ENCODE data around the gene SLC16A3.

SLC16A3 gene

DNA sequence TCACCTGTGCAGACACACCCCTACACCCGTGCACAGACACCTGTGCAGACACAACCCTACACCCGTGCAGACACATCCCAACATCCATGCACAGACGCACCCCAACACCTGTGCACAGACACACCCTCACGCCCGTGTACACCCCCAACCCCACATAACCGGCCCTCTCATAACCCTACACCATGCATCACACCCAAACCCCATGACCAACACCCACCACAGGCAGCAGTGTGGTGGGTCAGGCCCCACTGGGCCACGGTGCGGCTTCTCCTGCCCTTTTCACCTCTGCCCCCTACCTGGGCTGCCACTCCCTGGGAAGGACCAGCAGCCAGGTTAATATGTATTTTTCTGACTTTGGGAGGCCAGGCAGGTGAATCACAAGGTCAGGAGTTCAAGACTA is 4.2 kb upstream of the SLC16A3 start:
- no peak for DNase-seq

DNA sequence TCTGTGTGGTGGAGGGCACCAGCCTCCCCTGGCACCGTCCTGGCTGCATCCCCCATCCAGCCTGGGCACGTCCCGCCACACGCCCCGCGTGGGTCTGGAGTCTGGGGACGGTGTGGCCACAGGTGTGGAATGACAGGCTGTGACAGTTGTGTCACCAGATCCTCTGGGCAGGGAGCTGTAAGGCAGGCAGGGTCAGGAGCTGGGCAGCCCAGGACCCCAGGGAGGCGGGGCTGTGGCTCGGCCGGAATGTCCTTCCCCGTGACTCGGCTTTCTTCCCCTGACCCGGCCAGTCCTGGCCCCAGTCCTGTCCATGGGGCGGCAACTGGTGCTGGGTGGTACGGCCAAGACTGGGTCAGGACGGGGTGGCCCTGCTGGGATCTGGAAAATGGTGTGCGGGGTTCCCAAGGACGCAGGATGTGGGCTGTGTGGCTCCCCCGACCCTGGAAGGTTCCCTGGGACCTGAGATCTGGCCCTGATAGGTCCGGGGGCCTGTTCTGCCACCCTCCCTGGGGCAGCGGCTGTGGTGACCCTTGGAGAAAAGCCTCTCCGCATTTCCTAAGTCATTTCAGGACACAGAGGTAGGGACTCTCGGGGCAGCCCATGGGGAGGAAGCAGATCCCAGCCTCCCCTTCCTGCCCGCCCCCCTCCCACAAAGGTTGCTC is 3.3 kb upstream of the SLC16A3 start:
- DNase-seq, result no peak

DNA sequence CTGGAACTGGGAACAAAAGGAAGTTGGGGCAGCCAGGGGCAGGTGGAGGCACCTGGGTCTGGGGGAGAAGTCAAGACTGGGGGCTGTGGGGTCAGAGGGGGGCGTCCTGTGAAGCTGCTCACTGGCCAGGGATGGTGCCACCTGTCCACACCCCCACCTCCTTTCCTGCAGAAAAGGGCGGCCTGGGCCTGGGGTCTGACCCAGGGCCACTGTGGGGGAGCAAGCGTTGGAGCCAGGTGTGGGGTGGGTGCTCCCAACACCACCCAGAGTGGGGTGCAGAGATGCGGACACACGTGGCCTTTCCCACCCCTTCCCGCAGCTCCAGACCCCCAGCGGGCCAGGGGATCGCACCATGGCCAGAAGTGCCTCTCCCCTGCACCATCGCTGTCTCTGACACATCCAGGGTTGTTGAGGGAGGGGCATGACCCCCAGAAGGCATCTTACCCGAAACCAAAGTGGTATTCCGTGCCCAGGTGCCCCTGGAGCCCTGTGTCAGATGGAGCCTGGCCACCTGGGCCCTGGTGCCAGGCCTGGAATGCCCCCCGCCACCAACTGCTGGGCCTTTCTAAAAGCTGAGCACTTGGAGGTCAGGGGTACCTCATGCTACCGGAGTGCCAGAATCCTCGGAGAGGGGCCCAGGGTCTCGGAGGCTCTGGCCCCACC is 2.6 kb upstream of the SLC16A3 start:
- DNase-seq, result no peak

DNA sequence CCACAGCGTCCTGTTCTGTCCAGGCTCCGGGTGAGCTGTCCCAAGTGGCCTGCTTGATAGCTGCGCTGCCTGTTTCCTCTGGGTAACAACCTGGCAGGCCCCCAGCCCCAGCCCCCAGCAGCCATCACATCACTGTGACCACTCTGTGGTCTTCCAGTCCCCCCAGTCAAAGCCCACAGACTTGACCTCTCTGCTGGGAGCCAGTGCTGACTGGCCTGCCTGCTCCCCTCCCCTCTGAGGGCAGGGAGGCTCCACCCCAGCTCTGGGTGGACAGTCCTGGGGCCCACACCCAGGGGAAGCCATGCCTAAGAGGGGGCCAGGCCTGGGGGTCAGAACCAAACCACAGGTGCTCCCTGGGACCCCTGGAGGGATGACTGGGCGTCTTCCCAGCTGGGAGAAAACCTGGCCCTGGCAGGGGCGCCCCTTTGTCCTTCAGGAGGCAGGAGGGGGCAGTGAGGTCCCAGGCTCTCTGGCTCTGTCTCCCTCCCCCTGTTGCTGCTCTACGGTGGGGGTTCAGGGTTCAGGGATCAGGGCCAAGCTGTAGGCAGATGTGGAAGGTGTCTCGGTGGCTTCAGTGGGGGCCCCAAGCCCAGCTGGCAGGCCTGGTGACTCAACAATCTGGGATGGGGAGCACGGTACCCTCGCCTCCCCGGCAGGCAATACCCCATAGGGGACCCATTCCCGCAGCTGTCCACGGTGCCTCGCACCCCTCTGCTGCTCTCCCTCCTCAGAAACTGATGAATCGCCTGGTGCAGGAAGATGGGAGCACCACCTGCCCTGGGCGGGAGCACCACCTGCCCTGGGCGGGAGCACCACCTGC is 1.8 kb upstream of the SLC16A3 start:
- DNase-seq, result no peak

DNA sequence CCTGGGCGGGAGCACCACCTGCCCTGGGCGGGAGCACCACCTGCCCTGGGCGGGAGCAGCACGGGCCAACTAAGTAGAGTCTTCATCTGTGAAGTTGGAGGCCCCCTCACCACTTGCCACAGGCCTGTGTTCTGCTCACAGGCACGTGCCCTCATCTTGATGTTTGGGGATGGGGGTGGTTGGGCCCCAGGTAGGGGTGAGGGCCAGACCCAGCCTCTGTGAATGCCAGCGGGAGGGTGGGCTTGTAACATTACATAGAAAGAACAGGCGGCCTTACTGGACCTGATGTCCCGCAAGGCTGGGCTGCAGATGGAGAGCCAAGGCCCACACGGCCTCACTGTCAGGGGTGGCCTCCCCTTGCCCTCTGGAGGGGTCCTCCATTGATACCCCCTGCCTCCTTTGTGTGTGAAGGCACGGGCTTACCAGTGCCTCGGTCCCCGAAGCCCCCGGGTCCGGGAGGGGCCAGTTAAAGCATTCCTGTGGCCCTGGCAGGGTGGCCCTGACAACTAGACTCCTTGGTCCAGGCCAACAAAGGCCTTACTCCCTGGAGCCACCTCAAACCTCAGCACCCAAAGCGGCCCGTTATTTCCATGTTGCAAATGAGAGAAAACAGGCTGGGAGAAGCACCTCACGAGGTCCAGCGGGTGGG is 1.1 kb upstream of the SLC16A3 start:
- no peak for DNase-seq

DNA sequence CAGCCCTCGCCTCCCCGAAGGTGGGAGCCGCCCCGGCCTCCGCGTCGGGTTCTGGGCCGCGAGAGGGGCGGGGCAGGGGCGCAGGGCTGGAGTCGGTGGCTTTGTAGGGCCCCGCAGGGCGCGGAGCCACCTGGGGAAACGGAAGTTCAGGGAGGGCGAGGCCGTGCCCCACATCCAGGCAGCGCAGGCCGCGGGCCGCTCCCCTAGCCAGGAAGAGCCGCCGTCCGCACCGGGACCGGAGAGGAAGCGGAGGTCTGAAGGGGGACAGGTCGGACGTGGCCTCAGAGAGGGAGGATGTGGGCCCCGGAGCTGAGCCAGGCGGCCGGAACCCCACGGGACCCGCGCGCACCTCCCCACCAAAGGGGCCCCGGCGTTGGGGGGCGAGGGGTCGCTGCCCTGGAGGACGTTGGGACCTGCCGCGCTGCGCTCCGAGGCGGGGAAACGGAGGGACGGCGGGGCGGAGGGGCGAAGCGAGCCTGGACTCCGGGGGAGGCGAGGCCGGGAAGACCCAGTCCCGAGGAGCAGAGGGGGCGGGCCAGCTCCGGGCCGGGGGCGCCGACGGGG is 482 bp upstream of the SLC16A3 start:
- DNase-seq, result peak in 2 of 3 donors; percentile 47 to 70

DNA sequence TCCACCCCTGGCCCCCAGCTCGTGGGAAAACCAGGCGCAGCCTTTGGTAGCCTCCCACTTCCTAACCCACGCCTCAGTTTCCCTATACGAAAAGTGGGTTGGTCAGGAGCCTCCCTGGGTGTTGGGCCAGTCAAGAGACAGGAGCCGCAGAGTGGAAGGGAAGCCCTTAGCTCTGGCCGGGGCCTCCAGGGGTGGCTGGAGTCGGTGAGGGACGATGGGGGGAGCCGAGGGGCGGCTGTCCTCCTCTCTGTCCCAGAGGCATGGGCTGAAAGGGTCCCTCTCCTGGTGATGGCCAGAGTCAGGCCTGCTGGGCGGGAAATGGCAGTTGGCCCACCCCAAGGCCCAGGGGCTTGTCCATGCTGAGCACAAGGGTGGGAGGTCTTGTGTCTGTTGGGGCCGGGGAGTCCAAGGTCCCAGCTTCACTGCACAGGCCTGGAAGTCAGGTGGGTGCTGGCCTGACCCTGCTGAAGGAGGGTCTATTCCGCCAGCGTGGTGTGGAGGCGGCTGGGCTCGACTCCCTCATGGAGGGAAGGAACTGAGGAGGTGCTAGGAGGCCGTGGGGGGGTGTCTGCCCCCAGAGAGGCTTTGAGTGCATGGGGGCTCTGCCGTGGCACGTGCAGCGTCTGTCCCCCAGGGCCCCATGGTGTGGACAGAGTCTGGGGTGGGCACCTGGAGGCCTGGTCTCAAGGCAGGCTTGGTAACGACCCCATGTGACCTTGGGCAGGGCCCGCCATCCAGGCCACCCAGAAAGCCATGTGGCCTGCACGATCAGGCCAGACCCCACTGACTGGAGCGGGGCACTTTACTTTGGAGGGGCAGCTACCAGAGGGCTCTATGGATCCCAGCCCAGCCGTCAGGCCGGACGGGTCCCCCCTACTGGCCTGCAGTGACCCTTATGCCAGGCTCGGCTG is 1.1 kb downstream of the SLC16A3 start:
- peak in 1 of 3 donors; percentile 29 for DNase-seq

DNA sequence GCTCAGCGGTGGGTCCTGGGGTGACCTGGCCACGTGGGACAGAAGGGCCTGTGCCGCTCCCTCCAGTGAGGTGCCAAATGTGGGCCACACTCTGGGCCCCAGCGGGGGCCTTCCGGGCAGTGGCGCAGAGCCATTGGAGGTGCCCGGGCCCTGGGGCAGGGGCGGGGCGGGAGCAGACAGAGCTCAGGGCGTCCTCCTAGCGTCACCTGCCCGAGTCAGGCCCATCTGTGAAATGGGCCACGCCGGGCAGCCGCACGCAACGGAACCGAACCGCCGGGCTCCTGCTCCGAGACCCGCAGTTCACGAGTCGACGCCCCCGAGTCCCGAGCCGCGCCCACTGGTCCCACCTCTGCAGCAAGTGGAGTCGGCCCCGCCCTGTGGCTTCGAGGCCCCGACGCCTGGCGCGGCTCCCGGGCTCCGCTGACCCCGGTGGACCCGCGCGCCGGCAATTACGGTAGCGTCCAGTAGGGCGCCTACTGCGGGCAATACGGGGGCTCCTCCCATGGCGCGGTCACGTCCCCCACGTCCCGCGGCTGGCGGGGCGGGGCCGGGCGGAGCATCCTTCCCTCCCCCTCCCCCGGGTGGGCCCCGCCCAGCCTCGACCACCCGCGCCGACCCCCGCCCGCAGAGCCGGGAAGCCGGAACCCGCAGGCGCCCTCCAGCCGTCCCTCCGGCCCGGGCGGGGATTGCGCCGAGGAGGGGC is 1.9 kb downstream of the SLC16A3 start:
- peak; percentile 76 to 93 (median 87) for DNase-seq

DNA sequence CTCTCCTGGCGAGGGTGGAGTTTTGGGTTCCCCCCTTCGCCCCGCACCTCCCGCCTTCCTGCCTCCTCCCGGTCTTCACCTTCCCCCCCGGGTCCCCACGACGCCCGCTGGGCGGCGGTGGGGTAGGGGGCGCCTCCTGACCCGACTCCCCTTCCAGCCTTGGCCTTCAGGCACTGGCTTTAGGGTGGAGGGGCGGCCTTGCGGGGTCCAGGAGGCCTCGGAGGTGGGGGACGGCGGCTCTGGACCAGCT is 2.4 kb downstream of the SLC16A3 start:
- DNase-seq, result no peak

DNA sequence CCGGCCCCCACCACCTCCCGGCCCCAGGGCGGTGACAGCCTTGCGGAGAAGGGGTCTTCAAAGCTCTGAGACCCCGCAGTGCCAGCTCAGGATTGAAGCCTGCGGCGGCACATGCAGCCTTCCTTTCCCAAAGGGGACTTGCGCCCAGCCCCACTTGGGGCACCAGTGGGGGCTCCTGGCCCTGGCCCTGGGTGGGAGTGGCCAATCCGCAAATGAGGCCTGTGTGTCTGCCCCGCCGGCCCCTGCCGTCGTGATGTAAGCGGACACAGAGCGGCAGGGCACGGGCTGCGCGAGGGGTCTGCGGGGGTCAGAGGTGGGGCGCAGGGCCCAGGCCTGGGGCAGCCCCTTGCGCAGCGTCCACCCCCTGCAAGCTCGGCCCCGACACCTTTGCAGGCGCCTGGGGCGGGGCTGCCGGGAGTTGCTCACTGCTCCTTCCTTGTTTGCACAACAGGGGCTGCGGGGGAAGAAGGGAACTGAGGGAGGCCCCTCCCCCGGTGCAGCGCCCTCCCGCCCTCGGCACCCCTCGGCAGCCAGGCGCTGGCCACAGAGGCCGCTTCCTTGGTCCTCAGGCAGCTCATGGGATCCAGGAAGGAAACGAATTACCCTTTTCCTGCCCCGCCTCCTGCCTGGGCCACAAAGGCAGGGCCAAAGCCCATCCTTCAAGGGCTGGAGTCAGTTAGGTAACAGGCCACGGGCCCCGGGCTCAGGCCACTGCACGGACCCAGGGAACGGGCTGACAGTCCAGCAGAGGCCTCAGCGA is 2.9 kb downstream of the SLC16A3 start:
- DNase-seq, result peak; percentile 82 to 90 (median 82)

DNA sequence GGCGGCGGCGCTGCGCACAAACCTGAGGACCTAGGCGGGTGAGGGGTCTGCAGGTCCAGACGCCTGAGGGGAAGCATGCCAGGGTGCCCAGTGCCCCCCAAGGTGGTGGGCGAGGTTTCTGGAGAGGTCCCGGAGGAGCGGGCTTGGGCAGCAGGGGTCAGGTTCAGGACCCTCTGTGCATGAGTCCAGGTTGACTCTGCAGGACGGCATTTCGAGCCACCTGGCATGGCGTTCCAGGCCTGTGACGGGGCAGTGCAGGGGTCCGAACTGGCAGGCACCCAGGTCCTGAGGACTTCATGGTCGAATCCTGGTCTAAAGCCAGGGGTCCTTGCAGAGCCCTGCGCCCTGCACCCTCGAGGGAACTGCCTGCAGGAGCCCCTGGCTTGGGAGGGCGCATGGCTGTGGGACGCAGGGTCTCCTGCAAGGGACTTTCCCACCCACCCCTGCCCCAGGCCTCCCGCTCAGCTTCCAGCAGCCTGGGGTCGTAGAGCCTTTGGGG is 3.5 kb downstream of the SLC16A3 start:
- DNase-seq, result no peak

DNA sequence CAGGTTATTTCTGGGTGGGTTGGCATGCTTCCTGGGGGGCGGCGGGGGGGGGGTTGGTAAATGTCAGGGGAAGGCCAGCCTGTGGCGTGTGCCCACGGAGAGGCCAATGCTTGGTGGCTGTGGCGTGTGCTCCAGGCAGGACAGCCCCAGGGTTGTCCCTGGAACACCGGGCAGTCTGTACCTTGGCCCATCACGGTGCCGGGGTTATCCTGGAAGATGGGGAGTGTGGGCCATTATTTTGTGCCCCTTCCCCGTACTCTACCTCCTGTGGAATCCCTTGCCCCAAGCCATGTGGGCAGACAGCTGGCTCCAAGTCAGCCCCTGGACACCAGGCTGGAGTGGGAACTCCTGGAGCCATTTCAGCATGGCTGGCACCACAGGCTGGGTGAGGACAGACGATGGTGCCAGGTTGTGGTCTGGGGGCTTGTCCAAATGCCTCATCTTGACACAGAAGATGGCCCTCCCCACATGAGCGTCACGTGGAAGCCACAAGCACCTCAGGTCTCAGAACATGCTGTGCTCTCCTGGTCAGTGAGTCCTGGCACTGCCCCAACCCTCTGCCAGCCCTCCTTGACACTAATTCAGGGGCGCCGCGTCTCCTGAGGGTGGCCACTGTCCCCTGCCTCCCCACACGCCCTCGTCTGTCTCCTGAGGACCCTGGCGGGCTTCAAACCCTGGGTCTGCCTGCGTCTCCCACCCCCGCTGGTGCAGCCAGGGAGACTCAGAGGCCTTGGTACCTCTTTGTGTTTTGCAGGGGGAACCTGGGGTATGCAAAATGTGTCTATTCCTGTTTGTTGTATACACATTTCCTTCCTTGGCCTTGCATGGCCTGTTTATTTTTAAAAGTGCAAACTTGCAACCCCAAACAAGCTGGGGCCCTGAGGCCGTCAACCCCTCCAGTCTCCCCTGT is 4.3 kb downstream of the SLC16A3 start:
- no peak for DNase-seq

DNA sequence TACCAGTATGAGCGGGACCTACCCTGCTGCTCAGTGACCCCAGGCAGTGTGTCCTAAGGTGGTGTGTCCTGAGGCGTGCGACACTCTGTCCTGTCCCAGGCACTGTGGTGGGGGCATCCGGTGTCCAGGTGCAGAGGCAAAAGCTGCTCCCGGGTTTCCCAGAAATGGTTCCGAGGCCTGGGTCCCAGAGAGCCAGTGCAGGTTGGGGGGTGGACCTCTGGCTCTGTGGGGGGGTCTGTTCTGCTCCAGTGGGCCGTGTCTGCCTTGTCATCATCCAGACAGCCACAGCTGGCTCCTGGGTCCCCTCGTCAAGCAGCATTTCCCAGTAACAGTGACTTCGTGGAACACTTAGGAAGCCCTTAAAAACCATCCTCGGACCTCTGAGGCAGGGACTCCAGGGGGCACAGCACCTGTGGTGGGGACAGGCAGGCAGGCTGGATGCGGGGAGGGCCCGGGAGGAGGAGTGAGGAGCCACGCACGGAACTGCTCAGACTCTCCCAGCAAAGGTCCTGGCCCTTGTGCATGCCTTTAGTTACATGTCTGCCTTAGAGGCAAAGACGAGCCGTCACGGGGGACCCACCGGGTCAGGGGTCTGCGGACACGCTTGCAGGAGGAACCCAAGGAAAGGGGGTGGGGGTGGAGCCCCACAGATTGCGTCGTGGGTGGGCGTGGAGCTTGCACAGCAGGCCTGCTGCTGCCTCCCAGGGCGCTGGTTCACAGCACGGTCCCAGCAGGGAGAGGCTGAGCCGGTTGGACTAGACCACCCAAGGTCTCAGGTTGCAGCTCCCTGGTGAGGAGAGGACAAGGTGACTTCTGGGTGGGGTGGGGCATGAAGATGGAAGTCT is 5.6 kb downstream of the SLC16A3 start:
- DNase-seq, result no peak

DNA sequence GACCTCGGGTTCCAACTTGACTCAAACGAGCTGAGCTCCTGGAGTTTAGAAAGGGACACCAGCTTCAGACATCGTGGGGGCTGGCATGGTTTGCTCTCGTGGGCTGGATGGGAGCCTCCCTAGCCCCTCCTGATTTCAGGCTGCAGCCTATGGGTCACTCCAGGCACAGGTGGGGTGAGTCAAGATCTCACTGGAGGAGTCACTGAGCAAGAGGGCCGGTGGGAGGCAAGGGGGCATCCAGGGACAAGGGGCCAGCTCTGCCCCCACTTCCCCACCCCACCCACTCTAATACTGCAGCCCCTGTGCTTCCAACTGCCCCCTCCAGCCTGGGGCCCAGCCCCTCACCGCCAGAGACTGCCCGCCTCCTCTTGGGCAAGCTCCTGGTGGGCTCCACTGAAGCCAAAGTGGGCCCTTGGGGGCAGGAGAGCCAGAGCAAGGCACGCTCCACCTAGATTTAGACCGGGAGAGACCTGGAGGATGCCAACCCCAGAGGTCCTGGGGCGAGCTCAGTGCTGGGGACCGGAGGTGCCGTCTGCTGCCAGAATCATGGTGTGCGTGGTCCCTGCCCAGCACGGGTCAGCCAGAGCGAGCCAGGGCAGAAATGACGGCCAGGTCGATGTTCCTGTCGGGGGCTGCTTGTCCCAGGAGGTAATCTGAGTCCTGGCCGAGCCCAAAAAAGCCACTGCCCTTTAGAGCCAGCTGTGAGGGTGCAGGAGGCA is 6.4 kb downstream of the SLC16A3 start:
- DNase-seq, result no peak

DNA sequence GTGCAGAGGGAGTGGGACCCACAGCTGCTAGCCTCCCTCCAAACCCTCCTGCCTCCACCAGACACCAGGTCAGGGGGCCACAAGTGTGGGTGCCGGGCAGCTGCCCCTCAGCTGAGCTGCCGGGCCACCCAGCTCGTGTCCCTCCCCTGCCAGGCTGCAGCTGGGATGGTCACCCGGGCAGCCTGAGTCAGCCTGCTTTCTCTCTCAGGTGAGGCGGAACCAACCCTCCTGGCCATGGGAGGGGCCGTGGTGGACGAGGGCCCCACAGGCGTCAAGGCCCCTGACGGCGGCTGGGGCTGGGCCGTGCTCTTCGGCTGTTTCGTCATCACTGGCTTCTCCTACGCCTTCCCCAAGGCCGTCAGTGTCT is 6.9 kb downstream of the SLC16A3 start:
- peak in 2 of 3 donors; percentile 45 to 55 for DNase-seq

DNA sequence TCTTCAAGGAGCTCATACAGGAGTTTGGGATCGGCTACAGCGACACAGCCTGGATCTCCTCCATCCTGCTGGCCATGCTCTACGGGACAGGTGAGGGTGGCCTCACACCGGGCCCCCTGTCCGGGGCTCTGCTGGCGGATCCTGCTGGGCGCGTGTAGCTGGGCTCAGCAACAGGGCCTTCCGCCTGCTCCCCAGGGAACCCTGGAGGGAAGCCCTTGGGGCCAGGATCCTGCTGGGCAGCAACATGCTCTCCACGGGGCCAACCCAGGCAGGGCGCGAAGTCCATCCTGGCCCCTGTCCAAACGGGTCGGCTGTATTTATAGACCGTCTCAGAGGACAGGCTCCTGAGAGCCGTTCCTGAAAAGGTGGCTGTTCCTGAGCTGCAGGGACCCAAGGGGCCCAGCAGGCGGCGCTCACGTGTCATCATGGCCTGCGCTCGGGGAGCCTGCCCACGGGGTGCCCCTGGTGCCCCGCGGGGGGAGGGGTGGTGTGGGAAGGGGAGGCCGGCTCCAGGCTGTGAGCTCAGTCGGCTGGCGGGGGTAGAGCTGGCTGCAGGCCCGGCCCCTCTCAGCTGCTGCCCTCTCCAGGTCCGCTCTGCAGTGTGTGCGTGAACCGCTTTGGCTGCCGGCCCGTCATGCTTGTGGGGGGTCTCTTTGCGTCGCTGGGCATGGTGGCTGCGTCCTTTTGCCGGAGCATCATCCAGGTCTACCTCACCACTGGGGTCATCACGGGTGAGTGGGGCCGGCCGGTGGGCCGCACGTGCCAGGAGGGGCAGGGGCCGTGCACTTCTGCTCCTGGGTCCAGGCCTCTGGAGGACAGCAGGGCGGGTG is 7.5 kb downstream of the SLC16A3 start:
- DNase-seq, result peak; percentile 71 to 83 (median 73)
